Ectodermal cell (in vitro differentiated cells): ENCODE results near the gene HPS3. TPM values are rescaled to one million over a fixed set of nuclear protein-coding genes. Genes with fewer than 3 reads are reported as not detected.

ENCODE experiments used
- H3K27ac ChIP-seq: 2 replicates; pipeline ENCODE4 v1.7.0; 2013; ENCODE audit warnings: mild to moderate bottlenecking, low read depth, low read length; ENCODE audit not compliant: insufficient read depth, poor library complexity, severe bottlenecking
- H3K27me3 ChIP-seq: 2 replicates; pipeline ENCODE4 v1.7.0; 2013; ENCODE audit warnings: mild to moderate bottlenecking, low read length; ENCODE audit not compliant: insufficient read depth, control insufficient read depth, poor library complexity, severe bottlenecking
- H3K36me3 ChIP-seq: one replicate; pipeline ENCODE4 v1.7.0; 2013; ENCODE audit warnings: low read length; ENCODE audit not compliant: control insufficient read depth, insufficient read depth
- H3K4me1 ChIP-seq: one replicate; pipeline ENCODE4 v1.7.0; 2013; ENCODE audit warnings: low read length; ENCODE audit not compliant: control insufficient read depth, insufficient read depth
- H3K4me3 ChIP-seq: 2 replicates; pipeline ENCODE4 v1.7.0; 2013; ENCODE audit warnings: low read depth, low read length, control low read depth; ENCODE audit not compliant: insufficient read depth
- H3K9me3 ChIP-seq: 2 replicates; pipeline ENCODE4 v1.7.0; 2013; ENCODE audit warnings: mild to moderate bottlenecking, low read length, moderate library complexity; ENCODE audit not compliant: control insufficient read depth
- WGBS, 2 experiments: methylation state at CpG; one replicate each; pipeline ENCODE4 v1.1.7; 2013; ENCODE audit warnings: missing lambda C conversion rate in 2 of 2; 5-methylcytosine and 5-hydroxymethylcytosine counted together
- polyA plus RNA-seq, 4 experiments: library from polyadenylated mRNA; stranded (reverse); fragments of 50-300 nt; gene quantifications; one replicate each; pipeline ENCODE4 v1.2.3, GENCODE V29; 2013

HPS3 gene
- 28.2 TPM for polyA plus RNA-seq (2013, experiment 1 of 4)
- polyA plus RNA-seq (2013, experiment 2 of 4), result 30.9 TPM
- 24.3 TPM for polyA plus RNA-seq (2013, experiment 3 of 4)
- 26.7 TPM for polyA plus RNA-seq (2013, experiment 4 of 4)

- no peaks in the 10 kb centered on the region for H3K27me3 ChIP-seq
- H3K4me3 ChIP-seq, result peak within 1 kb of the TSS; percentile 88
- H3K36me3 ChIP-seq, result no peaks in the 10 kb centered on the region
- WGBS, 2 experiments, result 1% methylated on average over 84 of the region's 84 CpGs
- H3K4me1 ChIP-seq, result no peaks in the 10 kb centered on the region
- no peaks in the 10 kb centered on the region for H3K9me3 ChIP-seq
- peak within 1 kb of the TSS; percentile 74 for H3K27ac ChIP-seq
These were observed at the start of gene HPS3 for GRCh38 chr3:149129326-149130205. Gene HPS3 (plus strand): TSS chr3:149129638. CDS start chr3:149129724, 86 bp downstream.

GRCh38 chr3:149080011-149080698 is 49.3 kb upstream of the HPS3 start:
- 92 to 100% methylated on average over 3 of the region's 3 CpGs for WGBS, 2 experiments
- H3K4me1 ChIP-seq, result no peaks in the 10 kb centered on the region
- H3K27me3 ChIP-seq, result no peaks in the 10 kb centered on the region
- H3K9me3 ChIP-seq, result no peaks in the 10 kb centered on the region
- no peaks in the 10 kb centered on the region for H3K36me3 ChIP-seq
- no peak overlapping the region for H3K4me3 ChIP-seq
- no peak overlapping the region for H3K27ac ChIP-seq

- H3K9me3 ChIP-seq, result no peaks in the 10 kb centered on the region
- H3K36me3 ChIP-seq, result no peaks in the 10 kb centered on the region
- H3K4me1 ChIP-seq, result no peaks in the 10 kb centered on the region
- H3K4me3 ChIP-seq, result no peak overlapping the region
- H3K27ac ChIP-seq, result no peak overlapping the region
- no peaks in the 10 kb centered on the region for H3K27me3 ChIP-seq
- 100% methylated on average over 1 of the region's 2 CpGs for whole genome bisulfite sequencing, 2 experiments
These were observed 48.7 kb upstream of the HPS3 start for GRCh38 chr3:149080699-149081091.

- H3K36me3 ChIP-seq, result no peaks in the 10 kb centered on the region
- WGBS, 2 experiments, result 86% methylated on average over 1 of the region's 1 CpG; no CpG with 5 or more reads in 1 of the 2 experiments
- H3K4me3 ChIP-seq, result no peak overlapping the region
These were observed 47.7 kb upstream of the HPS3 start for GRCh38 chr3:149081772-149082171.

GRCh38 chr3:149085828-149086231 is 43.6 kb upstream of the HPS3 start:
- no peaks in the 10 kb centered on the region for H3K4me1 ChIP-seq
- H3K36me3 ChIP-seq, result no peaks in the 10 kb centered on the region
- WGBS, 2 experiments, result 3 to 4% methylated on average over 21 of the region's 21 CpGs
- H3K4me3 ChIP-seq, result peak overlapping the region; percentile 68
- H3K9me3 ChIP-seq, result no peaks in the 10 kb centered on the region
- no peaks in the 10 kb centered on the region for H3K27me3 ChIP-seq
- peak overlapping the region; percentile 84 for H3K27ac ChIP-seq

More at GRCh38 chr3:149081772-149082171, 47.7 kb upstream of the HPS3 start:
- no peaks in the 10 kb centered on the region for H3K4me1 ChIP-seq
- no peak overlapping the region for H3K27ac ChIP-seq
- H3K9me3 ChIP-seq, result no peaks in the 10 kb centered on the region
- no peaks in the 10 kb centered on the region for H3K27me3 ChIP-seq

- Histone ChIP-seq H3K4me1 (no peaks in the 10 kb centered on the region), H3K36me3 (no peaks in the 10 kb centered on the region), H3K9me3 (no peaks in the 10 kb centered on the region), H3K4me3 (peak within 1 kb of the TSS; percentile 68), H3K27ac (peak within 1 kb of the TSS; percentile 84), H3K27me3 (no peaks in the 10 kb centered on the region)
- WGBS, 2 experiments, result 11% methylated on average over 57 of the region's 57 CpGs
These were observed 43.0 kb upstream of the HPS3 start, which contains the start of gene HLTF for GRCh38 chr3:149086232-149086988. Gene HLTF (minus strand): TSS chr3:149086533. CDS start chr3:149086336, 197 bp downstream.

- Histone ChIP-seq H3K4me1 (no peaks in the 10 kb centered on the region), H3K36me3 (no peaks in the 10 kb centered on the region), H3K27ac (no peak overlapping the region), H3K4me3 (no peak overlapping the region), H3K27me3 (no peaks in the 10 kb centered on the region), H3K9me3 (no peaks in the 10 kb centered on the region)
- 97% methylated on average over 15 of the region's 15 CpGs for WGBS, 2 experiments
These were observed 42.2 kb upstream of the HPS3 start for GRCh38 chr3:149087208-149087607.

- 87 to 89% methylated on average over 3 of the region's 3 CpGs for WGBS, 2 experiments
- H3K4me3 ChIP-seq, result no peak overlapping the region
These were observed 40.0 kb upstream of the HPS3 start for GRCh38 chr3:149089395-149089794.

GRCh38 chr3:149090461-149090860 is 39.0 kb upstream of the HPS3 start:
- H3K4me1 ChIP-seq, result no peaks in the 10 kb centered on the region
- no peaks in the 10 kb centered on the region for H3K36me3 ChIP-seq
- 100% methylated on average over 1 of the region's 1 CpG for WGBS, 2 experiments
- no peaks in the 10 kb centered on the region for H3K9me3 ChIP-seq
- no peak overlapping the region for H3K27ac ChIP-seq
- H3K4me3 ChIP-seq, result no peak overlapping the region
- H3K27me3 ChIP-seq, result no peaks in the 10 kb centered on the region

More at GRCh38 chr3:149089395-149089794, 40.0 kb upstream of the HPS3 start:
- no peaks in the 10 kb centered on the region for H3K4me1 ChIP-seq
- no peaks in the 10 kb centered on the region for H3K27me3 ChIP-seq
- H3K27ac ChIP-seq, result no peak overlapping the region
- H3K36me3 ChIP-seq, result no peaks in the 10 kb centered on the region
- no peaks in the 10 kb centered on the region for H3K9me3 ChIP-seq
